Measurements from ENCODE around the gene MC2R. TPM values are rescaled to one million over a fixed set of nuclear protein-coding genes. Genes with fewer than 3 reads are reported as not detected.

MC2R gene
- total RNA-seq, 1 donor from 2014 or later: not detected

DNA sequence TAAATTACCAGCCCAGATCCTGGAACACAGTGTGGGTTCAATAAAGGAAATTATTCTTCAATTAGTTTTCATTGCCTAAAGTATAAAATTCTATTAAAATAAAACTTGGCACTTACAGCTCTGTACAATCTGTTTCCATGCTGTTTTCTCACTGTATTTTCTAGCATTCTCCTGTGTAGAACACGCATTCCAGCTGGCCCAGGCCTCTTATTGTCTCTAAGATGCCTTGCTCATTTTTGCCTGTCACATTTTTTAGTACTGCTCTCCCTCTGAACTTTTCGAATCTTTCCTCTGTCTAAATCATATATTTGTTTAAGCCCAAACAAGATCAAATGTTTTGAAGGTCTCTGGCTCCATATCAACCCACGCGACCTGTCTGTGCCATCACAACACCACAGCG is 20.8 kb downstream of the MC2R start:
- TF ChIP-seq CTCF (conservative IDR thresholded peaks at IDR 0.05): no peak
- no peaks in the 10 kb centered on the region for H3K27me3 Mint-ChIP-seq
- no peaks in the 10 kb centered on the region for H3K36me3 Mint-ChIP-seq
- no peaks in the 10 kb centered on the region for H3K4me1 Mint-ChIP-seq (ENCODE audit: unreplicated experiment)
- no peak overlapping the region for H3K4me3 Mint-ChIP-seq
- no peak overlapping the region for H3K27ac Mint-ChIP-seq
- DNase-seq (ENCODE audit: extremely low spot score, unreplicated experiment): no peak
- H3K9me3 Mint-ChIP-seq: no peaks in the 10 kb centered on the region

DNA sequence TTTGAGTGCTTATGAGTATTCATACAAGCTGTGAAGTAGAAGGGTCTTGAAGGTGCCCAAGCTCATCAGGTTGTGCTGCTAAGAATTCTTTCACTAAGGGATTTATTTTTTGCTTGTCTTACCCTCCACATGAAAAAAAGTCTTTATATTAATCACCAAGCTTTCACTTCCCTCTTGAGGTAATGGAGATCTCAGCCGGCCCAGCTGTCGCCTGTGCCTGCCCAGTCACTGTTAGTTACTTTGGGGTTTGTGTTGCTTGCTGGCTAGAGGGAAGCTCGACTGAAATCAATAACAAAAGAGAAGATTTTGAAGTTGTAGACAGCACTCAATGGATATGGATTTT is 21.9 kb downstream of the MC2R start:
- Mint-ChIP-seq H3K36me3 (no peaks in the 10 kb centered on the region), H3K9me3 (no peaks in the 10 kb centered on the region), H3K27ac (no peak overlapping the region), H3K4me1 (ENCODE audit: unreplicated experiment) (no peaks in the 10 kb centered on the region), H3K27me3 (no peaks in the 10 kb centered on the region), H3K4me3 (no peak overlapping the region)
- DNase-seq (ENCODE audit: extremely low spot score, unreplicated experiment): no peak
- TF ChIP-seq CTCF (conservative IDR thresholded peaks at IDR 0.05): no peak

- Mint-ChIP-seq H3K27ac (no peak overlapping the region), H3K36me3 (no peaks in the 10 kb centered on the region), H3K27me3 (no peaks in the 10 kb centered on the region), H3K4me1 (ENCODE audit: unreplicated experiment) (no peaks in the 10 kb centered on the region), H3K4me3 (no peak overlapping the region), H3K9me3 (no peaks in the 10 kb centered on the region)
- TF ChIP-seq CTCF (conservative IDR thresholded peaks at IDR 0.05): no peak
- DNase-seq (ENCODE audit: extremely low spot score, unreplicated experiment): no peak
These were observed 23.2 kb downstream of the MC2R start for GRCh38 chr18:13892098-13892497.

- no peak for TF ChIP-seq CTCF (conservative IDR thresholded peaks at IDR 0.05)
- no peak for DNase-seq (ENCODE audit: extremely low spot score, unreplicated experiment)
- Mint-ChIP-seq H3K27me3 (no peaks in the 10 kb centered on the region), H3K4me3 (no peak overlapping the region), H3K27ac (no peak overlapping the region), H3K9me3 (no peaks in the 10 kb centered on the region), H3K36me3 (no peaks in the 10 kb centered on the region), H3K4me1 (ENCODE audit: unreplicated experiment) (no peaks in the 10 kb centered on the region)
These were observed 24.5 kb downstream of the MC2R start for GRCh38 chr18:13890761-13891361.

GRCh38 chr18:13889671-13890070 is 25.7 kb downstream of the MC2R start:
- no peak for TF ChIP-seq CTCF (conservative IDR thresholded peaks at IDR 0.05)
- H3K27ac Mint-ChIP-seq: no peak overlapping the region
- no peaks in the 10 kb centered on the region for H3K27me3 Mint-ChIP-seq
- no peak overlapping the region for H3K4me3 Mint-ChIP-seq
- H3K4me1 Mint-ChIP-seq (ENCODE audit: unreplicated experiment): no peaks in the 10 kb centered on the region
- DNase-seq (ENCODE audit: extremely low spot score, unreplicated experiment): no peak
- no peaks in the 10 kb centered on the region for H3K36me3 Mint-ChIP-seq
- H3K9me3 Mint-ChIP-seq: no peaks in the 10 kb centered on the region

- Mint-ChIP-seq H3K4me1 (ENCODE audit: unreplicated experiment) (no peaks in the 10 kb centered on the region), H3K9me3 (no peaks in the 10 kb centered on the region)
These were observed 27.1 kb downstream of the MC2R start for GRCh38 chr18:13888191-13888716.

More at GRCh38 chr18:13888191-13888716, 27.1 kb downstream of the MC2R start:
- Mint-ChIP-seq H3K27me3 (peaks cover 4% of the 10 kb centered on the region), H3K27ac (no peak overlapping the region), H3K4me3 (no peak overlapping the region), H3K36me3 (no peaks in the 10 kb centered on the region)
- no peak for DNase-seq (ENCODE audit: extremely low spot score, unreplicated experiment)
- no peak for TF ChIP-seq CTCF (conservative IDR thresholded peaks at IDR 0.05)

All from type B pancreatic cell (in vitro differentiated cells).